ENCODE results near the gene STEEP1.
"Not testable (repeated sequence)": the region's sequence is repeated elsewhere in the genome, so short reads cannot be mapped to it uniquely, and the experiment has no call there.

Gene STEEP1

GRCh38 chrX:119500061-119500800 lies 65.0 kb downstream of the STEEP1 start:
- no peaks in the 10 kb centered on the region for H3K27me3 ChIP-seq (ENCODE audit: low read length)
- H3K27ac ChIP-seq (ENCODE audit: low read depth, low read length) = no peak overlapping the region
- no peaks in the 10 kb centered on the region for H3K9me2 ChIP-seq (replicated peaks; ENCODE audit: insufficient read depth, low read length)
- no peaks in the 10 kb centered on the region for H3F3A ChIP-seq (ENCODE audit: insufficient read depth)
- no peak overlapping the region for H2AFZ ChIP-seq (ENCODE audit: low read depth, low read length, severe bottlenecking)
- H3K4me2 ChIP-seq (ENCODE audit: low read depth, low read length, poor library complexity, severe bottlenecking) = no peak overlapping the region
- no peak overlapping the region for H3K9ac ChIP-seq (ENCODE audit: low read length)
- TF ChIP-seq CTCF (IDR thresholded peaks at IDR 0.05; ENCODE audit: insufficient read depth, low read length, poor library complexity, severe bottlenecking) (no peak), EZH2phosphoT487 (conservative IDR thresholded peaks at IDR 0.05; ENCODE audit: low read length) (no peak)
- H3K4me3 ChIP-seq (ENCODE audit: insufficient read depth, low read length, poor library complexity, severe bottlenecking) = no peak overlapping the region
- no peaks in the 10 kb centered on the region for H3K79me2 ChIP-seq (ENCODE audit: insufficient read depth, low read length)
- no peaks in the 10 kb centered on the region for H4K20me1 ChIP-seq (ENCODE audit: low read depth, low read length)
- no peaks in the 10 kb centered on the region for H3K9me3 ChIP-seq (ENCODE audit: insufficient read depth, low read length)
- H3K36me3 ChIP-seq (ENCODE audit: low read length) = no peaks in the 10 kb centered on the region

- no peak overlapping the region for H2AFZ ChIP-seq (ENCODE audit: low read depth, low read length, severe bottlenecking)
- H3K27ac ChIP-seq (ENCODE audit: low read depth, low read length) = no peak overlapping the region
- H3K79me2 ChIP-seq (ENCODE audit: insufficient read depth, low read length) = no peaks in the 10 kb centered on the region
- no peaks in the 10 kb centered on the region for H3K9me3 ChIP-seq (ENCODE audit: insufficient read depth, low read length)
- H3K27me3 ChIP-seq (ENCODE audit: low read length) = no peaks in the 10 kb centered on the region
- H3K36me3 ChIP-seq (ENCODE audit: low read length) = no peaks in the 10 kb centered on the region
- H3K4me2 ChIP-seq (ENCODE audit: low read depth, low read length, poor library complexity, severe bottlenecking) = no peak overlapping the region
- H3K9ac ChIP-seq (ENCODE audit: low read length) = no peak overlapping the region
- TF ChIP-seq CTCF (IDR thresholded peaks at IDR 0.05; ENCODE audit: insufficient read depth, low read length, poor library complexity, severe bottlenecking) (no peak), EZH2phosphoT487 (conservative IDR thresholded peaks at IDR 0.05; ENCODE audit: low read length) (no peak)
- no peaks in the 10 kb centered on the region for H3F3A ChIP-seq (ENCODE audit: insufficient read depth)
- H3K9me2 ChIP-seq (replicated peaks; ENCODE audit: insufficient read depth, low read length) = no peaks in the 10 kb centered on the region
- H4K20me1 ChIP-seq (ENCODE audit: low read depth, low read length) = no peaks in the 10 kb centered on the region
- no peak overlapping the region for H3K4me3 ChIP-seq (ENCODE audit: insufficient read depth, low read length, poor library complexity, severe bottlenecking)
Measured at GRCh38 chrX:119497185-119497584, 68.0 kb downstream of the STEEP1 start.

- Histone ChIP-seq H3K4me2 (ENCODE audit: low read depth, low read length, poor library complexity, severe bottlenecking) (no peak overlapping the region), H2AFZ (ENCODE audit: low read depth, low read length, severe bottlenecking) (no peak overlapping the region), H3K36me3 (ENCODE audit: low read length) (no peaks in the 10 kb centered on the region)
Measured at GRCh38 chrX:119495734-119496726, 69.2 kb downstream of the STEEP1 start.

GRCh38 chrX:119493851-119494495 lies 71.2 kb downstream of the STEEP1 start:
- H2AFZ ChIP-seq (ENCODE audit: low read depth, low read length, severe bottlenecking); H4K20me1 ChIP-seq (ENCODE audit: low read depth, low read length); H3K9me3 ChIP-seq (ENCODE audit: insufficient read depth, low read length); H3K27ac ChIP-seq (ENCODE audit: low read depth, low read length); H3K36me3 ChIP-seq (ENCODE audit: low read length); H3F3A ChIP-seq (ENCODE audit: insufficient read depth); H3K4me2 ChIP-seq (ENCODE audit: low read depth, low read length, poor library complexity, severe bottlenecking); H3K9ac ChIP-seq (ENCODE audit: low read length); H3K79me2 ChIP-seq (ENCODE audit: insufficient read depth, low read length); H3K9me2 ChIP-seq (replicated peaks; ENCODE audit: insufficient read depth, low read length); H3K27me3 ChIP-seq (ENCODE audit: low read length); H3K4me3 ChIP-seq (ENCODE audit: insufficient read depth, low read length, poor library complexity, severe bottlenecking): not testable (repeated sequence)

More at GRCh38 chrX:119495734-119496726, 69.2 kb downstream of the STEEP1 start:
- Histone ChIP-seq H3K9ac (ENCODE audit: low read length) (no peak overlapping the region), H4K20me1 (ENCODE audit: low read depth, low read length) (no peaks in the 10 kb centered on the region), H3F3A (ENCODE audit: insufficient read depth) (no peaks in the 10 kb centered on the region), H3K27me3 (ENCODE audit: low read length) (no peaks in the 10 kb centered on the region), H3K4me3 (ENCODE audit: insufficient read depth, low read length, poor library complexity, severe bottlenecking) (no peak overlapping the region), H3K9me2 (replicated peaks; ENCODE audit: insufficient read depth, low read length) (no peaks in the 10 kb centered on the region), H3K9me3 (ENCODE audit: insufficient read depth, low read length) (no peaks in the 10 kb centered on the region), H3K79me2 (ENCODE audit: insufficient read depth, low read length) (no peaks in the 10 kb centered on the region), H3K27ac (ENCODE audit: low read depth, low read length) (no peak overlapping the region)
- TF ChIP-seq CTCF (IDR thresholded peaks at IDR 0.05; ENCODE audit: insufficient read depth, low read length, poor library complexity, severe bottlenecking) (no peak), EZH2phosphoT487 (conservative IDR thresholded peaks at IDR 0.05; ENCODE audit: low read length) (no peak)

Data from SU-DHL-6 (cell line).